GM23338 (cell line): ENCODE measurements around the gene DMWD. TPM values are rescaled to one million over a fixed set of nuclear protein-coding genes. Genes with fewer than 3 reads are reported as not detected.
A peak's percentile ranks its signal among the peaks of the same experiment; 100 is the strongest.

Experiments used
- ATAC-seq: fragments of 200-7000 bp; cut with Tn5 transposase; 3 replicates; pipeline ENCODE4 v1.9.1; 2020
- DNase-seq: peaks from one replicate; pipeline ENCODE4 v3.0.0-alpha.2; 2015; ENCODE audit warnings: low spot score
- H2AFZ ChIP-seq: fragments of 200-600 bp; sonication (generic); 2 replicates; pipeline ENCODE4 v1.8.0; 2016; ENCODE audit warnings: antibody characterized with exemption, mild to moderate bottlenecking, moderate library complexity
- H3F3A ChIP-seq: fragments of 200-600 bp; sonication (generic); replicated peaks from 2 replicates; pipeline ENCODE4 v1.8.0; 2017; ENCODE audit warnings: antibody characterized with exemption, mixed run types, low read depth
- H3K27ac ChIP-seq: fragments of 200-600 bp; sonication (generic); 2 replicates; pipeline ENCODE4 v1.6.1; 2016; ENCODE audit warnings: low read depth
- H3K27me3 ChIP-seq: fragments of 200-600 bp; sonication (generic); 2 replicates; pipeline ENCODE4 v1.8.0; 2016; ENCODE audit warnings: mild to moderate bottlenecking, mixed run types, moderate library complexity; ENCODE audit not compliant: insufficient read depth
- H3K36me3 ChIP-seq: fragments of 200-600 bp; sonication (generic); 2 replicates; pipeline ENCODE4 v1.8.0; 2016; ENCODE audit warnings: mild to moderate bottlenecking; ENCODE audit not compliant: insufficient read depth
- H3K4me1 ChIP-seq: fragments of 200-600 bp; sonication (generic); 2 replicates; pipeline ENCODE4 v1.8.0; 2016; ENCODE audit warnings: mild to moderate bottlenecking, moderate library complexity; ENCODE audit not compliant: insufficient read depth
- H3K4me2 ChIP-seq: fragments of 200-600 bp; sonication (generic); 2 replicates; pipeline ENCODE4 v1.7.1; 2017; ENCODE audit warnings: mixed run types
- H3K4me3 ChIP-seq: fragments of 200-600 bp; sonication (generic); 2 replicates; pipeline ENCODE4 v1.6.1; 2016; ENCODE audit warnings: mixed run types
- H3K79me2 ChIP-seq: fragments of 200-600 bp; sonication (generic); replicated peaks from 2 replicates; pipeline ENCODE4 v1.8.0; 2017; ENCODE audit warnings: mild to moderate bottlenecking; ENCODE audit not compliant: insufficient read depth
- H3K9me2 ChIP-seq: fragments of 200-600 bp; sonication (generic); 2 replicates; pipeline ENCODE4 v1.8.0; 2017; ENCODE audit not compliant: insufficient read depth
- H4K20me1 ChIP-seq: fragments of 200-600 bp; sonication (generic); replicated peaks from 2 replicates; pipeline ENCODE4 v1.8.0; 2017; ENCODE audit warnings: mild to moderate bottlenecking; ENCODE audit not compliant: insufficient read depth
- H3K27ac Mint-ChIP-seq: 2 replicates; pipeline ENCODE4 v1.8.0; 2020; ENCODE audit warnings: inconsistent platforms, mild to moderate bottlenecking, moderate library complexity, mixed read lengths
- H3K27me3 Mint-ChIP-seq: 3 replicates; pipeline ENCODE4 v1.8.0; 2022; ENCODE audit warnings: low read depth, mild to moderate bottlenecking, moderate library complexity, mixed read lengths, inconsistent platforms; ENCODE audit not compliant: insufficient read depth, poor library complexity
- H3K36me3 Mint-ChIP-seq: 3 replicates; pipeline ENCODE4 v1.8.0; 2021; ENCODE audit warnings: low read depth, mild to moderate bottlenecking, inconsistent platforms, moderate library complexity, mixed read lengths
- H3K4me1 Mint-ChIP-seq: 3 replicates; pipeline ENCODE4 v1.8.0; 2020; ENCODE audit warnings: mild to moderate bottlenecking, inconsistent platforms, mixed read lengths
- H3K4me3 Mint-ChIP-seq: 3 replicates; pipeline ENCODE4 v1.8.0; 2021; ENCODE audit warnings: moderate library complexity, mild to moderate bottlenecking, inconsistent platforms, mixed read lengths
- H3K9me3 Mint-ChIP-seq: 3 replicates; pipeline ENCODE4 v1.8.0; 2020; ENCODE audit warnings: moderate library complexity, mild to moderate bottlenecking, inconsistent platforms, mixed read lengths
- CREB1 ChIP-seq: fragments of 250-450 bp; sonication (Bioruptor Pico); IDR thresholded peaks from 2 replicates; pipeline ENCODE4 v1.5.0; 2020; ENCODE audit warnings: low read depth, mild to moderate bottlenecking, moderate library complexity
- CTCF ChIP-seq, 2 experiments: fragments of 200-600 bp in 1 of 2; sonication (generic) in 1 of 2; conservative IDR thresholded peaks; 2 replicates each; pipeline versions ENCODE4 v1.5.1 to v1.6.1; 2016 to 2017; ENCODE audit warnings: antibody characterized with exemption in 2 of 2, low read depth in 2 of 2, mild to moderate bottlenecking in 2 of 2, moderate library complexity in 1 of 2
- ETS1 ChIP-seq: IDR thresholded peaks from 2 replicates; pipeline ENCODE4 v1.6.1; 2016; ENCODE audit warnings: antibody characterized with exemption
- EZH2 ChIP-seq: fragments of 200-600 bp; sonication (generic); IDR thresholded peaks from one replicate; pipeline ENCODE4 v1.8.0; 2017; ENCODE audit warnings: antibody characterized with exemption, mild to moderate bottlenecking, low read depth; ENCODE audit not compliant: unreplicated experiment
- EZH2phosphoT487 ChIP-seq: fragments of 200-600 bp; sonication (generic); IDR thresholded peaks from one replicate; pipeline ENCODE4 v1.8.1; 2018; ENCODE audit warnings: antibody characterized with exemption; ENCODE audit not compliant: unreplicated experiment
- JUNB ChIP-seq: IDR thresholded peaks from one replicate; pipeline ENCODE4 v1.6.1; 2016; ENCODE audit warnings: antibody characterized with exemption; ENCODE audit not compliant: unreplicated experiment
- NANOG ChIP-seq: IDR thresholded peaks from 2 replicates; pipeline ENCODE4 v1.6.1; 2016; ENCODE audit warnings: antibody characterized with exemption, borderline replicate concordance
- POLR2AphosphoS5 ChIP-seq: IDR thresholded peaks from 2 replicates; pipeline ENCODE4 v1.6.1; 2016; ENCODE audit warnings: antibody characterized with exemption, low read depth
- REST ChIP-seq: IDR thresholded peaks from one replicate; pipeline ENCODE4 v1.6.1; 2018; ENCODE audit warnings: antibody characterized with exemption; ENCODE audit not compliant: unreplicated experiment
- STAT1 ChIP-seq: IDR thresholded peaks from one replicate; pipeline ENCODE4 v1.6.1; 2016; ENCODE audit warnings: antibody characterized with exemption; ENCODE audit not compliant: unreplicated experiment
- ZNF114 ChIP-seq: fragments of 250-450 bp; sonication (Bioruptor Pico); IDR thresholded peaks from 2 replicates; pipeline ENCODE4 v1.5.0; 2020; ENCODE audit warnings: mild to moderate bottlenecking, moderate library complexity
- ZNF331 ChIP-seq: fragments of 250-450 bp; sonication (Bioruptor Pico); IDR thresholded peaks from 2 replicates; pipeline ENCODE4 v1.5.0; 2020; ENCODE audit warnings: low read depth, mild to moderate bottlenecking, moderate library complexity
- polyA plus RNA-seq: library from polyadenylated mRNA; unstranded; fragments of >200 nt; fragmentation: Nextera tagmentation; extraction: Ambion mirVana; gene quantifications from 2 replicates; pipeline ENCODE4 v1.2.1, GENCODE V29; 2016
- total RNA-seq: library from RNA; depleted of rRNA; stranded (reverse); fragments of >200 nt; shearing (Covaris generic); gene quantifications from 2 replicates; pipeline ENCODE4 v1.2.3, GENCODE V29; 2014

The DMWD gene
- total and polyA plus RNA-seq, 2 experiments from 2014 or later, result 12.1 to 45.6 TPM

GRCh38 chr19:45793876-45794275, 1.2 kb upstream of the DMWD start:
- H3K4me1 Mint-ChIP-seq, result peaks cover 21% of the 10 kb centered on the region
- no peak overlapping the region for H3K4me3 ChIP-seq
- peaks cover 9% of the 10 kb centered on the region; the same call in 1 of the 2 replicates for H3F3A ChIP-seq
- ATAC-seq (no peak), DNase-seq (no peak)
- H3K4me3 Mint-ChIP-seq, result no peak overlapping the region
- H3K36me3 Mint-ChIP-seq, result peaks cover 18% of the 10 kb centered on the region
- no peak overlapping the region for H3K27ac Mint-ChIP-seq
- H3K4me1 ChIP-seq, result peaks cover 6% of the 10 kb centered on the region
- H3K36me3 ChIP-seq, result peaks cover 6% of the 10 kb centered on the region; the same call in 1 of the 2 replicates
- no peaks in the 10 kb centered on the region for H3K27me3 ChIP-seq
- no peak for TF ChIP-seq STAT1
- TF ChIP-seq ETS1, result no peak
- TF ChIP-seq REST, result no peak
- TF ChIP-seq NANOG, result no peak
- no peak for TF ChIP-seq EZH2
- TF ChIP-seq POLR2AphosphoS5, result no peak
- no peak for TF ChIP-seq ZNF331 (CRISPR knock-in tag)
- no peak for TF ChIP-seq CTCF (conservative IDR thresholded peaks at IDR 0.05; ENCODE audit: low read depth in 2 of 2)
- no peak for TF ChIP-seq CREB1 (CRISPR knock-in tag)
- TF ChIP-seq EZH2phosphoT487, result no peak
- no peak for TF ChIP-seq JUNB
- TF ChIP-seq ZNF114 (CRISPR knock-in tag), result no peak
- peaks cover 17% of the 10 kb centered on the region for H3K79me2 ChIP-seq
- H3K27me3 Mint-ChIP-seq, result peaks cover 14% of the 10 kb centered on the region
- H2AFZ ChIP-seq, result 0 out of 2 replicates have a peak overlapping the region, but pooled peaks have one; percentile 78
- H3K27ac ChIP-seq, result no peak overlapping the region
- H4K20me1 ChIP-seq, result peaks cover 13% of the 10 kb centered on the region
- H3K9me3 Mint-ChIP-seq, result no peaks in the 10 kb centered on the region; the same call in none of the 3 replicates
- no peaks in the 10 kb centered on the region for H3K9me2 ChIP-seq
- no peak overlapping the region for H3K4me2 ChIP-seq
